Stimulated activated CD4-positive, alpha-beta T cell treated with anti-CD3 and anti-CD28 coated beads, TNF-alpha, amount 100 ng/mL, for 4 hours (primary cell): ENCODE measurements around the gene SPSB1.

Experiments used
- DNase-seq, 3 experiments: peaks; one replicate each; pipeline ENCODE4 v3.0.0-alpha.2; 2020; ENCODE audit warnings: low read depth in 3 of 3

SPSB1 gene

DNA sequence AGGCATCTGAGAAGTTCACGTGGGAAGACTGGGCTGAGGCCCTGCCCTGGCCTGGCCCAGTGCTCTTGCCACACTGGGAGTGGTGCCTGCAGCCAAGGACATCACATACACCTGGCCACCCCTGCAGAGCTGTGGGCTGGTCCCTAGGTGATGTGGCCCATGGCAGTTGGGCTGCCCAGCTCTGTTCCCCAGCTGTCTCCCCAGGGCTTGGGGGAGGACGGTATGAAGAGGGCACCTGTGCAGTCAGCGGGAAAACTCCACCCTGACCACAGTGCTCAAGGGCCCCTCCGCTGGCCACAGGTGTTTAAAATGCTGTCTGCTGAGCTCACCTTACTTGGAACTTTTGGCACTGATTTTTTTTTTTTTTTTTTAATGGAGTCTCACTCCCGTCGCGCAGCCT lies 126.2 kb downstream of the SPSB1 start:
- DNase-seq = no peak
